ENCODE results near the gene GYG2. TPM values are rescaled to one million over a fixed set of nuclear protein-coding genes. Genes with fewer than 3 reads are reported as not detected.
"Not testable (repeated sequence)": the region's sequence is repeated elsewhere in the genome, so short reads cannot be mapped to it uniquely, and the experiment has no call there.

Gene GYG2
- total and polyA plus RNA-seq, 9 donors = 1.3 to 5.3 (median 3.1) TPM

- 100% methylated on average over 1 of the region's 5 CpGs for WGBS (ENCODE audit: insufficient coverage)
- peaks cover 5% of the 10 kb centered on the region for H3K27me3 ChIP-seq (ENCODE audit: control insufficient read depth, insufficient read depth, low read length)
- no peak overlapping the region for H3K4me3 ChIP-seq (ENCODE audit: low read length)
- H3K27ac ChIP-seq (ENCODE audit: low read length) = no peak overlapping the region
- H3K4me1 ChIP-seq (ENCODE audit: control insufficient read depth, insufficient read depth, low read length) = no peaks in the 10 kb centered on the region
- H3K9me3 ChIP-seq (replicated peaks; ENCODE audit: control insufficient read depth, low read depth, low read length) = no peaks in the 10 kb centered on the region
- no peaks in the 10 kb centered on the region for H3K36me3 ChIP-seq (ENCODE audit: control insufficient read depth, insufficient read depth, low read length)
- DNase-seq = no peak
Measured at GRCh38 chrX:2811271-2811670, 17.5 kb upstream of the GYG2 start.

- 20% methylated on average over 9 of the region's 16 CpGs for WGBS (ENCODE audit: insufficient coverage)
- H3K9me3 ChIP-seq (replicated peaks; ENCODE audit: control insufficient read depth, low read depth, low read length); H3K27ac ChIP-seq (ENCODE audit: low read length); H3K4me1 ChIP-seq (ENCODE audit: control insufficient read depth, insufficient read depth, low read length); H3K27me3 ChIP-seq (ENCODE audit: control insufficient read depth, insufficient read depth, low read length); H3K36me3 ChIP-seq (ENCODE audit: control insufficient read depth, insufficient read depth, low read length); H3K4me3 ChIP-seq (ENCODE audit: low read length): not testable (repeated sequence)
- peak; percentile 62 for DNase-seq
Measured at GRCh38 chrX:2812161-2812907, 16.4 kb upstream of the GYG2 start.

GRCh38 chrX:2817036-2817435 is 11.7 kb upstream of the GYG2 start:
- Histone ChIP-seq H3K4me1 (ENCODE audit: control insufficient read depth, insufficient read depth, low read length) (no peaks in the 10 kb centered on the region), H3K4me3 (ENCODE audit: low read length) (no peak overlapping the region), H3K9me3 (replicated peaks; ENCODE audit: control insufficient read depth, low read depth, low read length) (no peaks in the 10 kb centered on the region), H3K27ac (ENCODE audit: low read length) (no peak overlapping the region), H3K27me3 (ENCODE audit: control insufficient read depth, insufficient read depth, low read length) (peaks cover 5% of the 10 kb centered on the region), H3K36me3 (ENCODE audit: control insufficient read depth, insufficient read depth, low read length) (no peaks in the 10 kb centered on the region)
- DNase-seq = no peak
- 78% methylated on average over 1 of the region's 2 CpGs for WGBS (ENCODE audit: insufficient coverage)

- Histone ChIP-seq H3K9me3 (replicated peaks; ENCODE audit: control insufficient read depth, low read depth, low read length) (no peaks in the 10 kb centered on the region), H3K36me3 (ENCODE audit: control insufficient read depth, insufficient read depth, low read length) (no peaks in the 10 kb centered on the region), H3K27me3 (ENCODE audit: control insufficient read depth, insufficient read depth, low read length) (peaks cover 8% of the 10 kb centered on the region), H3K4me1 (ENCODE audit: control insufficient read depth, insufficient read depth, low read length) (no peaks in the 10 kb centered on the region), H3K27ac (ENCODE audit: low read length) (no peak overlapping the region), H3K4me3 (ENCODE audit: low read length) (no peak overlapping the region)
- peak; percentile 14 for DNase-seq
- WGBS (ENCODE audit: insufficient coverage) = 74% methylated on average over 8 of the region's 9 CpGs
Measured at GRCh38 chrX:2819345-2820135, 9.2 kb upstream of the GYG2 start.

GRCh38 chrX:2820136-2820771 is 8.5 kb upstream of the GYG2 start:
- no peaks in the 10 kb centered on the region for H3K9me3 ChIP-seq (replicated peaks; ENCODE audit: control insufficient read depth, low read depth, low read length)
- H3K4me3 ChIP-seq (ENCODE audit: low read length) = no peak overlapping the region
- no peaks in the 10 kb centered on the region for H3K4me1 ChIP-seq (ENCODE audit: control insufficient read depth, insufficient read depth, low read length)
- no peaks in the 10 kb centered on the region for H3K36me3 ChIP-seq (ENCODE audit: control insufficient read depth, insufficient read depth, low read length)
- WGBS (ENCODE audit: insufficient coverage) = 84% methylated on average over 3 of the region's 8 CpGs
- H3K27ac ChIP-seq (ENCODE audit: low read length) = no peak overlapping the region
- peak; percentile 11 for DNase-seq
- peaks cover 8% of the 10 kb centered on the region for H3K27me3 ChIP-seq (ENCODE audit: control insufficient read depth, insufficient read depth, low read length)

- 32% methylated on average over 2 of the region's 13 CpGs for WGBS (ENCODE audit: insufficient coverage)
- Histone ChIP-seq H3K4me3 (ENCODE audit: low read length) (no peak overlapping the region), H3K27ac (ENCODE audit: low read length) (no peak overlapping the region), H3K27me3 (ENCODE audit: control insufficient read depth, insufficient read depth, low read length) (peaks cover 10% of the 10 kb centered on the region), H3K9me3 (replicated peaks; ENCODE audit: control insufficient read depth, low read depth, low read length) (no peaks in the 10 kb centered on the region), H3K4me1 (ENCODE audit: control insufficient read depth, insufficient read depth, low read length) (no peaks in the 10 kb centered on the region), H3K36me3 (ENCODE audit: control insufficient read depth, insufficient read depth, low read length) (no peaks in the 10 kb centered on the region)
- no peak for DNase-seq
Measured at GRCh38 chrX:2823795-2824386, 4.8 kb upstream of the GYG2 start.

- no peaks in the 10 kb centered on the region for H3K9me3 ChIP-seq (replicated peaks; ENCODE audit: control insufficient read depth, low read depth, low read length)
- H3K4me3 ChIP-seq (ENCODE audit: low read length) = no peak overlapping the region
- DNase-seq = no peak
- H3K4me1 ChIP-seq (ENCODE audit: control insufficient read depth, insufficient read depth, low read length) = peaks cover 6% of the 10 kb centered on the region
- peaks cover 19% of the 10 kb centered on the region for H3K27me3 ChIP-seq (ENCODE audit: control insufficient read depth, insufficient read depth, low read length)
- H3K27ac ChIP-seq (ENCODE audit: low read length) = no peak overlapping the region
- no peaks in the 10 kb centered on the region for H3K36me3 ChIP-seq (ENCODE audit: control insufficient read depth, insufficient read depth, low read length)
Measured at GRCh38 chrX:2824886-2825285, 3.8 kb upstream of the GYG2 start.

GRCh38 chrX:2828959-2829411 is 255 bp downstream of the GYG2 start:
- DNase-seq = peak; percentile 7
- Histone ChIP-seq H3K36me3 (ENCODE audit: control insufficient read depth, insufficient read depth, low read length) (no peaks in the 10 kb centered on the region), H3K27ac (ENCODE audit: low read length) (no peak overlapping the region), H3K9me3 (replicated peaks; ENCODE audit: control insufficient read depth, low read depth, low read length) (no peaks in the 10 kb centered on the region), H3K4me1 (ENCODE audit: control insufficient read depth, insufficient read depth, low read length) (peaks cover 10% of the 10 kb centered on the region), H3K27me3 (ENCODE audit: control insufficient read depth, insufficient read depth, low read length) (peaks cover 30% of the 10 kb centered on the region), H3K4me3 (ENCODE audit: low read length) (peak overlapping the region; percentile 38)
- WGBS (ENCODE audit: insufficient coverage) = 1% methylated on average over 42 of the region's 44 CpGs

GRCh38 chrX:2829469-2830246 is 928 bp downstream of the GYG2 start:
- H3K9me3 ChIP-seq (replicated peaks; ENCODE audit: control insufficient read depth, low read depth, low read length) = no peaks in the 10 kb centered on the region
- DNase-seq = no peak
- peaks cover 10% of the 10 kb centered on the region for H3K4me1 ChIP-seq (ENCODE audit: control insufficient read depth, insufficient read depth, low read length)
- H3K36me3 ChIP-seq (ENCODE audit: control insufficient read depth, insufficient read depth, low read length) = no peaks in the 10 kb centered on the region
- peaks cover 30% of the 10 kb centered on the region for H3K27me3 ChIP-seq (ENCODE audit: control insufficient read depth, insufficient read depth, low read length)
- H3K4me3 ChIP-seq (ENCODE audit: low read length) = peak overlapping the region; percentile 13
- H3K27ac ChIP-seq (ENCODE audit: low read length) = no peak overlapping the region
- WGBS (ENCODE audit: insufficient coverage) = 7% methylated on average over 53 of the region's 62 CpGs

Data from muscle of leg (tissue), 11 donors.